K562 (cell line): Measurements from ENCODE around the gene RAB7A.

ENCODE experiments used
- CTCF ChIP-seq, 3 experiments: IDR thresholded peaks in 2 of 3; conservative IDR thresholded peaks in 1 of 3; 2 replicates each; pipeline ENCODE4 v1.5.1; 2011 to 2012; ENCODE audit warnings: low read length in 3 of 3, mild to moderate bottlenecking in 3 of 3, control low read depth in 2 of 3, improper control_type of control experiment in 1 of 3, inconsistent platforms in 1 of 3, low read depth in 1 of 3, mixed read lengths in 1 of 3, moderate library complexity in 1 of 3; ENCODE audit not compliant: insufficient read depth in 2 of 3
- E2F6 ChIP-seq, 2 experiments: IDR thresholded peaks; 2 replicates each; pipeline ENCODE4 v1.6.1; 2011; ENCODE audit warnings: borderline replicate concordance in 1 of 2, control low read depth in 1 of 2, low read depth in 1 of 2, low read length in 1 of 2, mild to moderate bottlenecking in 1 of 2, mixed read lengths in 1 of 2, moderate library complexity in 1 of 2; ENCODE audit not compliant: insufficient read depth in 1 of 2, insufficient read length in 1 of 2, poor library complexity in 1 of 2, severe bottlenecking in 1 of 2; ENCODE audit errors: extremely low read depth in 1 of 2
- PRDM10 ChIP-seq: fragments of 450-650 bp; IDR thresholded peaks from 2 replicates; pipeline ENCODE4 v1.6.1; 2018; ENCODE audit not compliant: partially characterized antibody
- SAP30 ChIP-seq: fragments of 200-600 bp; sonication (generic); IDR thresholded peaks from 2 replicates; pipeline ENCODE4 v1.6.1; 2012; ENCODE audit warnings: borderline replicate concordance, low read depth, mild to moderate bottlenecking, moderate library complexity, low read length, control low read depth, inconsistent platforms; ENCODE audit not compliant: insufficient read depth, poor library complexity, severe bottlenecking
- USF2 ChIP-seq: sonication (generic); formaldehyde crosslinking; IDR thresholded peaks from 2 replicates; pipeline ENCODE4 v1.5.0; 2020; ENCODE audit warnings: missing genetic modification reagents

- TF ChIP-seq PRDM10 (peak; percentile 10), E2F6 (IDR thresholded peaks at IDR 0.05; ENCODE audit: borderline replicate concordance in 1 of 2, extremely low read depth in 1 of 2, insufficient read depth in 1 of 2, insufficient read length in 1 of 2, low read depth in 1 of 2, low read length in 1 of 2, poor library complexity in 1 of 2, severe bottlenecking in 1 of 2) (peak; percentile 82 to 84), CTCF (IDR thresholded peaks at IDR 0.05 in 2 of 3, conservative IDR thresholded peaks at IDR 0.05 in 1 of 3; ENCODE audit: insufficient read depth in 2 of 3, low read depth in 1 of 3, low read length in 3 of 3) (no peak), USF2 (CRISPR knock-in tag) (peak; percentile 90), SAP30 (peak; percentile 18)
These were observed at the start of gene RAB7A for GRCh38 chr3:128726023-128727016.
